ENCODE results near the gene SNAP23.

Gene SNAP23

GRCh38 chr15:42465520-42466259 is 29.7 kb upstream of the SNAP23 start:
- no peak overlapping the region for H3K4me3 ChIP-seq (ENCODE audit: low read depth, low read length)
- TF ChIP-seq MYC (IDR thresholded peaks at IDR 0.05; ENCODE audit: low read depth, low read length) (no peak), POLR2A (IDR thresholded peaks at IDR 0.05; ENCODE audit: extremely low read depth, insufficient read length) (no peak), CTCF (IDR thresholded peaks at IDR 0.05; ENCODE audit: low read depth, low read length) (no peak)
- TF ChIP-seq, protein P1, sequence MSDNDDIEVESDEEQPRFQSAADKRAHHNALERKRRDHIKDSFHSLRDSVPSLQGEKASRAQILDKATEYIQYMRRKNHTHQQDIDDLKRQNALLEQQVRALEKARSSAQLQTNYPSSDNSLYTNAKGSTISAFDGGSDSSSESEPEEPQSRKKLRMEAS (IDR thresholded peaks at IDR 0.05; ENCODE audit: low read depth, low read length), result no peak
- no peak for DNase-seq (ENCODE audit: low read depth)

DNA sequence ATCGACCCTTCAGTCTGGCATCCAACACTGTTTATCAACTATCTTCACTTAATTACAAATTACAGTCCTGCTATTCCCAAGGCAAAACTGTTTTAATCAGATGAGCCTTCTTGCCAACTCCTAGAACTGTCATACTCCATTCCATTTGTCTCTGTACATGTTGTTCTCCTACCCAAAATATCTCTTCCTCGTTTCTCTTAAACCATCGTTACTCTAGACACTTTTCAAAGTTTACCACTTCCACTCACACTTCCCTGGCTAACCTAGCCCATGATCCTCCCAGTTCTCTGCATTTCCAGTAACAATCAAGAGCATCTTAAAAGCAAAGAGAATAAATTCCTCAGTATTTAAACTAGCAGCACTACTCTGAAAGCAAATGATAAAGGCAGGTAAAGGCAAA is 24.4 kb upstream of the SNAP23 start:
- no peak for DNase-seq (ENCODE audit: low read depth)
- TF ChIP-seq CTCF (IDR thresholded peaks at IDR 0.05; ENCODE audit: low read depth, low read length) (no peak), MYC (IDR thresholded peaks at IDR 0.05; ENCODE audit: low read depth, low read length) (no peak), POLR2A (IDR thresholded peaks at IDR 0.05; ENCODE audit: extremely low read depth, insufficient read length) (no peak)
- TF ChIP-seq, protein P1 (IDR thresholded peaks at IDR 0.05; ENCODE audit: low read depth, low read length), result no peak
- no peak overlapping the region for H3K4me3 ChIP-seq (ENCODE audit: low read depth, low read length)

GRCh38 chr15:42474827-42475226 is 20.6 kb upstream of the SNAP23 start:
- H3K4me3 ChIP-seq (ENCODE audit: low read depth, low read length), result no peak overlapping the region
- TF ChIP-seq MYC (IDR thresholded peaks at IDR 0.05; ENCODE audit: low read depth, low read length) (no peak), CTCF (IDR thresholded peaks at IDR 0.05; ENCODE audit: low read depth, low read length) (no peak), POLR2A (IDR thresholded peaks at IDR 0.05; ENCODE audit: extremely low read depth, insufficient read length) (no peak)
- TF ChIP-seq, protein P1 (IDR thresholded peaks at IDR 0.05; ENCODE audit: low read depth, low read length), result no peak
- DNase-seq (ENCODE audit: low read depth), result peak; percentile 13

DNA sequence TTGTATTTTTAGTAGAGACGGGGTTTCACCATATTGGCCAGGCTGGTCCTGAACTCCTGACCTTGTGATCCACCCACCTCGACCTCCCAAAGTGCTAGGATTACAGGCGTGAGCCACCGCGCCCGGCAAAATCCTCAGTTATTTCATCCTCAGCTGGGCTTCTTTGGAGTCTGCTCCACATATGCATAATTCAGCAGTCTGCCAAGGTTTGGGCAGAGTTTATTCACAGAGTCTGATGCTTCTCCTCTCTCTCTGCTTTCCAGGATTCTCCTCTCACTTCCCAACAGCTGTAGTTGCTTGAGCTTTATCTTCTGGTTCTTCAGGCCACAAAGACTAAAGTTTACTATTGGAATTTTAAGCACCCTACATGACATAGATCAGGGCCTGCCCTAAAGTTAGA is 12.7 kb upstream of the SNAP23 start:
- TF ChIP-seq, protein P1 (IDR thresholded peaks at IDR 0.05; ENCODE audit: low read depth, low read length), result no peak
- TF ChIP-seq MYC (IDR thresholded peaks at IDR 0.05; ENCODE audit: low read depth, low read length), result no peak
- TF ChIP-seq CTCF (IDR thresholded peaks at IDR 0.05; ENCODE audit: low read depth, low read length), result no peak
- TF ChIP-seq POLR2A (IDR thresholded peaks at IDR 0.05; ENCODE audit: extremely low read depth, insufficient read length), result no peak
- no peak overlapping the region for H3K4me3 ChIP-seq (ENCODE audit: low read depth, low read length)
- DNase-seq (ENCODE audit: low read depth), result no peak

GRCh38 chr15:42483677-42484076 is 11.8 kb upstream of the SNAP23 start:
- TF ChIP-seq, protein P1 (IDR thresholded peaks at IDR 0.05; ENCODE audit: low read depth, low read length), result no peak
- TF ChIP-seq MYC (IDR thresholded peaks at IDR 0.05; ENCODE audit: low read depth, low read length), result no peak
- no peak for TF ChIP-seq CTCF (IDR thresholded peaks at IDR 0.05; ENCODE audit: low read depth, low read length)
- no peak for TF ChIP-seq POLR2A (IDR thresholded peaks at IDR 0.05; ENCODE audit: extremely low read depth, insufficient read length)
- no peak for DNase-seq (ENCODE audit: low read depth)

More at GRCh38 chr15:42483677-42484076, 11.8 kb upstream of the SNAP23 start:
- H3K4me3 ChIP-seq (ENCODE audit: low read depth, low read length), result no peak overlapping the region
